ENCODE measurements around the gene GRID1.
A peak's percentile ranks its signal among the peaks of the same experiment; 100 is the strongest.

The GRID1 gene

GRCh38 chr10:86411281-86411841 is 44.8 kb upstream of the GRID1 start:
- no peaks in the 10 kb centered on the region for H3K79me1 ChIP-seq (ENCODE audit: low read length)
- DNase-seq: no peak
- H3K79me2 ChIP-seq (ENCODE audit: control insufficient read depth, insufficient read depth, low read length): no peaks in the 10 kb centered on the region
- H3K56ac ChIP-seq (ENCODE audit: low read length): no peak overlapping the region
- H4K8ac ChIP-seq (ENCODE audit: low read depth, low read length): no peak overlapping the region
- WGBS (ENCODE audit: extremely low coverage, insufficient coverage, low lambda C conversion rate): no CpG with 5 or more reads among the region's 7 CpGs
- no peak overlapping the region for H4K5ac ChIP-seq (ENCODE audit: low read length)
- H2BK5ac ChIP-seq (ENCODE audit: low read length): no peak overlapping the region
- H3K4ac ChIP-seq (ENCODE audit: low read depth, low read length): no peak overlapping the region
- H3K4me2 ChIP-seq (ENCODE audit: low read length): no peak overlapping the region
- no peak overlapping the region for H3K18ac ChIP-seq (ENCODE audit: low read length)
- no peaks in the 10 kb centered on the region for H3K27me3 ChIP-seq (ENCODE audit: insufficient read depth, low read length, poor library complexity)
- no peaks in the 10 kb centered on the region for H3K36me3 ChIP-seq (ENCODE audit: control insufficient read depth, insufficient read depth, low read length)
- H3K4me3 ChIP-seq (ENCODE audit: low read length): no peak overlapping the region
- H2BK15ac ChIP-seq (replicated peaks; ENCODE audit: low read depth): no peak overlapping the region
- no peaks in the 10 kb centered on the region for H3K4me1 ChIP-seq (ENCODE audit: control insufficient read depth, low read depth, low read length)
- H2BK120ac ChIP-seq (ENCODE audit: low read depth, low read length): no peak overlapping the region
- H2AK5ac ChIP-seq (ENCODE audit: low read length): no peak overlapping the region
- no peak overlapping the region for H3K23ac ChIP-seq (ENCODE audit: low read length)
- no peak overlapping the region for H3K9ac ChIP-seq (ENCODE audit: low read length)
- no peak overlapping the region for H3K27ac ChIP-seq (ENCODE audit: low read depth, low read length)

- Histone ChIP-seq H3K4me2 (ENCODE audit: low read length) (no peak overlapping the region), H3K18ac (ENCODE audit: low read length) (no peak overlapping the region), H2AK5ac (ENCODE audit: low read length) (no peak overlapping the region), H3K56ac (ENCODE audit: low read length) (no peak overlapping the region), H3K23ac (ENCODE audit: low read length) (no peak overlapping the region), H3K9ac (ENCODE audit: low read length) (no peak overlapping the region), H3K4ac (ENCODE audit: low read depth, low read length) (no peak overlapping the region), H3K27me3 (ENCODE audit: insufficient read depth, low read length, poor library complexity) (no peaks in the 10 kb centered on the region), H3K36me3 (ENCODE audit: control insufficient read depth, insufficient read depth, low read length) (no peaks in the 10 kb centered on the region), H3K27ac (ENCODE audit: low read depth, low read length) (no peak overlapping the region), H3K79me2 (ENCODE audit: control insufficient read depth, insufficient read depth, low read length) (no peaks in the 10 kb centered on the region), H2BK120ac (ENCODE audit: low read depth, low read length) (no peak overlapping the region), H3K79me1 (ENCODE audit: low read length) (no peaks in the 10 kb centered on the region), H4K8ac (ENCODE audit: low read depth, low read length) (no peak overlapping the region), H3K4me1 (ENCODE audit: control insufficient read depth, low read depth, low read length) (no peaks in the 10 kb centered on the region), H4K5ac (ENCODE audit: low read length) (no peak overlapping the region), H2BK5ac (ENCODE audit: low read length) (no peak overlapping the region), H2BK15ac (replicated peaks; ENCODE audit: low read depth) (no peak overlapping the region), H3K4me3 (ENCODE audit: low read length) (no peak overlapping the region)
- no peak for DNase-seq
- no CpG with 5 or more reads among the region's 4 CpGs for WGBS (ENCODE audit: extremely low coverage, insufficient coverage, low lambda C conversion rate)
Observed at GRCh38 chr10:86410542-86411124, 44.0 kb upstream of the GRID1 start.

DNA sequence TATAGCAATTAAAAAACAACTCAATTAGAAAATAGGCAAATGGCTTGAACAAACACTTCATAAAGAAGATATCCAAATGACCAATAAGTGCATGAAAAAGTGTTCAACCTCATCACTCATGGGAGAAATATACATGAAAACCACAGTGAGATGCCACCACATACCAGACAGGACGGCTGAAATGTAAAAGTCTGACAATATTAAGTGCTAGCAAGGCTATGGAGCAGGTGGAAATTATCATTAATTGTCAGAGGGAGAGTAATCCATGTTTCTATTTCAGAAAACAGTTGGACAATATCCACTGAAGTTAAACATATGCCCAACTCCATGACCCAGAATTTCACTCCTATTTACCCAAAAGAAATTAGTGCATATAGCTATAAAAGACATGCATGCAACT is 42.6 kb upstream of the GRID1 start:
- no CpG with 5 or more reads among the region's 1 CpG for WGBS (ENCODE audit: extremely low coverage, insufficient coverage, low lambda C conversion rate)

GRCh38 chr10:86403183-86403797 is 36.7 kb upstream of the GRID1 start:
- no peak for DNase-seq
- Histone ChIP-seq H3K9ac (ENCODE audit: low read length) (no peak overlapping the region), H2BK120ac (ENCODE audit: low read depth, low read length) (no peak overlapping the region), H3K36me3 (ENCODE audit: control insufficient read depth, insufficient read depth, low read length) (no peaks in the 10 kb centered on the region), H3K18ac (ENCODE audit: low read length) (no peak overlapping the region), H3K4me2 (ENCODE audit: low read length) (no peak overlapping the region), H2BK5ac (ENCODE audit: low read length) (no peak overlapping the region), H2BK15ac (replicated peaks; ENCODE audit: low read depth) (no peak overlapping the region), H3K79me1 (ENCODE audit: low read length) (no peaks in the 10 kb centered on the region), H3K4me3 (ENCODE audit: low read length) (no peak overlapping the region), H2AK5ac (ENCODE audit: low read length) (no peak overlapping the region), H3K56ac (ENCODE audit: low read length) (no peak overlapping the region), H3K23ac (ENCODE audit: low read length) (no peak overlapping the region), H3K27me3 (ENCODE audit: insufficient read depth, low read length, poor library complexity) (peaks cover 5% of the 10 kb centered on the region), H3K27ac (ENCODE audit: low read depth, low read length) (no peak overlapping the region), H3K4me1 (ENCODE audit: control insufficient read depth, low read depth, low read length) (no peaks in the 10 kb centered on the region), H4K5ac (ENCODE audit: low read length) (no peak overlapping the region), H3K79me2 (ENCODE audit: control insufficient read depth, insufficient read depth, low read length) (no peaks in the 10 kb centered on the region), H3K4ac (ENCODE audit: low read depth, low read length) (no peak overlapping the region), H4K8ac (ENCODE audit: low read depth, low read length) (no peak overlapping the region)
- WGBS (ENCODE audit: extremely low coverage, insufficient coverage, low lambda C conversion rate): no CpG with 5 or more reads among the region's 6 CpGs

More for the DNA sequence above, 42.6 kb upstream of the GRID1 start:
- Histone ChIP-seq H3K4me3 (ENCODE audit: low read length) (no peak overlapping the region), H4K5ac (ENCODE audit: low read length) (no peak overlapping the region), H3K79me1 (ENCODE audit: low read length) (no peaks in the 10 kb centered on the region), H2BK5ac (ENCODE audit: low read length) (no peak overlapping the region), H3K4ac (ENCODE audit: low read depth, low read length) (no peak overlapping the region), H3K27ac (ENCODE audit: low read depth, low read length) (no peak overlapping the region), H2BK120ac (ENCODE audit: low read depth, low read length) (no peak overlapping the region), H3K4me1 (ENCODE audit: control insufficient read depth, low read depth, low read length) (no peaks in the 10 kb centered on the region), H2AK5ac (ENCODE audit: low read length) (no peak overlapping the region), H3K9ac (ENCODE audit: low read length) (no peak overlapping the region), H3K56ac (ENCODE audit: low read length) (no peak overlapping the region), H3K36me3 (ENCODE audit: control insufficient read depth, insufficient read depth, low read length) (no peaks in the 10 kb centered on the region), H4K8ac (ENCODE audit: low read depth, low read length) (no peak overlapping the region), H2BK15ac (replicated peaks; ENCODE audit: low read depth) (no peak overlapping the region), H3K79me2 (ENCODE audit: control insufficient read depth, insufficient read depth, low read length) (no peaks in the 10 kb centered on the region), H3K27me3 (ENCODE audit: insufficient read depth, low read length, poor library complexity) (no peaks in the 10 kb centered on the region), H3K23ac (ENCODE audit: low read length) (no peak overlapping the region), H3K4me2 (ENCODE audit: low read length) (no peak overlapping the region), H3K18ac (ENCODE audit: low read length) (no peak overlapping the region)
- DNase-seq: no peak

GRCh38 chr10:86402283-86402941 is 35.8 kb upstream of the GRID1 start:
- Histone ChIP-seq H3K4ac (ENCODE audit: low read depth, low read length) (no peak overlapping the region), H3K4me2 (ENCODE audit: low read length) (no peak overlapping the region), H3K9ac (ENCODE audit: low read length) (no peak overlapping the region), H3K56ac (ENCODE audit: low read length) (peak overlapping the region; percentile 42), H3K23ac (ENCODE audit: low read length) (no peak overlapping the region), H2BK120ac (ENCODE audit: low read depth, low read length) (no peak overlapping the region), H3K27me3 (ENCODE audit: insufficient read depth, low read length, poor library complexity) (peaks cover 5% of the 10 kb centered on the region), H2BK15ac (replicated peaks; ENCODE audit: low read depth) (no peak overlapping the region), H3K4me3 (ENCODE audit: low read length) (no peak overlapping the region), H2AK5ac (ENCODE audit: low read length) (no peak overlapping the region), H3K4me1 (ENCODE audit: control insufficient read depth, low read depth, low read length) (no peaks in the 10 kb centered on the region), H3K79me2 (ENCODE audit: control insufficient read depth, insufficient read depth, low read length) (no peaks in the 10 kb centered on the region), H4K8ac (ENCODE audit: low read depth, low read length) (no peak overlapping the region), H2BK5ac (ENCODE audit: low read length) (no peak overlapping the region), H3K36me3 (ENCODE audit: control insufficient read depth, insufficient read depth, low read length) (no peaks in the 10 kb centered on the region), H3K18ac (ENCODE audit: low read length) (no peak overlapping the region), H3K27ac (ENCODE audit: low read depth, low read length) (no peak overlapping the region), H3K79me1 (ENCODE audit: low read length) (no peaks in the 10 kb centered on the region), H4K5ac (ENCODE audit: low read length) (no peak overlapping the region)
- DNase-seq: no peak
- no CpG with 5 or more reads among the region's 18 CpGs for WGBS (ENCODE audit: extremely low coverage, insufficient coverage, low lambda C conversion rate)
